Measurements from ENCODE around the gene CBX8. TPM values are rescaled to one million over a fixed set of nuclear protein-coding genes. Genes with fewer than 3 reads are reported as not detected.

Gene CBX8
- total RNA-seq, 2 donors from 2014 or later: 1.6 to 1.8 TPM

- peaks cover 0 to 1% of the 10 kb centered on the region in 2 donors for H3K36me3 ChIP-seq (replicated peaks in 1 of 2; ENCODE audit: insufficient read depth in 1 of 2, low read depth in 2 of 2)
- intact Hi-C loops (cut with DNase I): no loop called here
- H3K27ac ChIP-seq: peak overlapping the region; percentile 93 to 98 (median 96)
- H3K4me3 ChIP-seq: peak overlapping the region; percentile 63 to 93
- ATAC-seq (no peak), DNase-seq (peak in 3 of 4 donors; percentile 25 to 34 (median 31))
- TF ChIP-seq CTCF (IDR thresholded peaks at IDR 0.05) (peak in 1 of 7 experiments; percentile 11), POLR2A (IDR thresholded peaks at IDR 0.05) (no peak)
- H3K4me1 ChIP-seq: peaks cover 78% of the 10 kb centered on the region
- peaks cover 0 to 30% of the 10 kb centered on the region in 2 donors for H3K27me3 ChIP-seq
- WGBS, 2 donors: 1% methylated on average over 30 of the region's 30 CpGs
- no peaks in the 10 kb centered on the region for H3K9me3 ChIP-seq
These were observed 41.1 kb upstream of the CBX8 start for GRCh38 chr17:79837888-79838521.

- H3K9me3 ChIP-seq: no peaks in the 10 kb centered on the region
- peaks cover 0 to 23% of the 10 kb centered on the region in 2 donors for H3K27me3 ChIP-seq
- H3K27ac ChIP-seq: peak overlapping the region; percentile 59 to 98 (median 96)
- peak; percentile 59 for ATAC-seq
- DNase-seq: peak; percentile 92 to 96 (median 96)
- peak overlapping the region; percentile 8 to 93 for H3K4me3 ChIP-seq
- 6 to 14% methylated on average over 18 to 40 of the region's 41 CpGs for WGBS, 2 donors
- H3K4me1 ChIP-seq: peaks cover 78% of the 10 kb centered on the region
- TF ChIP-seq POLR2A (IDR thresholded peaks at IDR 0.05) (peak; percentile 35 to 65 (median 59)), CTCF (IDR thresholded peaks at IDR 0.05) (peak in 6 of 7 experiments; percentile 20 to 64 (median 52))
- peaks cover 0 to 1% of the 10 kb centered on the region in 2 donors for H3K36me3 ChIP-seq (replicated peaks in 1 of 2; ENCODE audit: insufficient read depth in 1 of 2, low read depth in 2 of 2)
- intact Hi-C loops (cut with DNase I): no loop called here
These were observed 40.4 kb upstream of the CBX8 start for GRCh38 chr17:79836972-79837887.

- Histone ChIP-seq H3K36me3 (replicated peaks in 1 of 2; ENCODE audit: insufficient read depth in 1 of 2, low read depth in 2 of 2) (peaks cover 0 to 1% of the 10 kb centered on the region in 2 donors), H3K9me3 (no peaks in the 10 kb centered on the region), H3K4me1 (peaks cover 78% of the 10 kb centered on the region), H3K4me3 (no peak overlapping the region), H3K27me3 (peaks cover 0 to 16% of the 10 kb centered on the region in 2 donors), H3K27ac (peak overlapping the region; percentile 59 to 98 (median 96))
- intact Hi-C loops (cut with DNase I): no loop called here
- 27 to 60% methylated on average over 2 to 18 of the region's 18 CpGs for WGBS, 2 donors
- no peak for ATAC-seq
- DNase-seq: peak in 3 of 4 donors; percentile 38 to 50 (median 38)
- TF ChIP-seq CTCF (IDR thresholded peaks at IDR 0.05) (no peak), POLR2A (IDR thresholded peaks at IDR 0.05) (no peak)
These were observed 39.7 kb upstream of the CBX8 start for GRCh38 chr17:79836510-79836971.

GRCh38 chr17:79835953-79836509 is 39.2 kb upstream of the CBX8 start:
- H3K4me3 ChIP-seq: no peak overlapping the region
- TF ChIP-seq POLR2A (IDR thresholded peaks at IDR 0.05): no peak
- no peak for TF ChIP-seq CTCF (IDR thresholded peaks at IDR 0.05)
- intact Hi-C loops (cut with DNase I): no loop called here
- peaks cover 0 to 11% of the 10 kb centered on the region in 2 donors for H3K27me3 ChIP-seq
- no peaks in the 10 kb centered on the region for H3K9me3 ChIP-seq
- ATAC-seq: no peak
- peak overlapping the region in 3 of 4 donors; percentile 59 to 98 (median 93) for H3K27ac ChIP-seq
- H3K4me1 ChIP-seq: peaks cover 78% of the 10 kb centered on the region
- peak; percentile 72 to 85 (median 80) for DNase-seq
- H3K36me3 ChIP-seq (replicated peaks in 1 of 2; ENCODE audit: insufficient read depth in 1 of 2, low read depth in 2 of 2): peaks cover 0 to 1% of the 10 kb centered on the region in 2 donors
- 33 to 40% methylated on average over 14 to 22 of the region's 24 CpGs for WGBS, 2 donors

All from body of pancreas (tissue), 4 donors.